HL-60 (cell line): ENCODE measurements around the gene SNORC.

ENCODE experiments used
- DNase-seq, 2 experiments: peaks; one replicate each; pipeline ENCODE4 v3.0.0-alpha.2; 2010 to 2020; ENCODE audit warnings: low read depth in 1 of 2, low spot score in 1 of 2
- H3K27ac ChIP-seq: fragments of 250-450 bp; sonication (Bioruptor Pico); replicated peaks from 2 replicates; pipeline ENCODE4 v1.5.1; 2020; ENCODE audit warnings: mild to moderate bottlenecking, moderate library complexity
- H3K27me3 ChIP-seq: fragments of 250-450 bp; sonication (Bioruptor Pico); 2 replicates; pipeline ENCODE4 v1.5.1; 2021; ENCODE audit warnings: mild to moderate bottlenecking, moderate library complexity; ENCODE audit not compliant: insufficient read depth, poor library complexity, severe bottlenecking
- H3K4me3 ChIP-seq: replicated peaks from 2 replicates; pipeline ENCODE4 v1.5.1; 2011; ENCODE audit warnings: mild to moderate bottlenecking, control low read depth, low read length; ENCODE audit not compliant: insufficient read depth
- CTCF ChIP-seq: IDR thresholded peaks from one replicate; pipeline ENCODE4 v1.5.1; 2011; ENCODE audit warnings: low read length, control low read depth, inconsistent platforms; ENCODE audit not compliant: insufficient read depth
- GABPA ChIP-seq: IDR thresholded peaks from 2 replicates; pipeline ENCODE4 v1.6.1; 2012; ENCODE audit warnings: low read depth
- POLR2AphosphoS5 ChIP-seq: IDR thresholded peaks from 2 replicates; pipeline ENCODE4 v1.6.1; 2012; ENCODE audit warnings: low read depth
- REST ChIP-seq: IDR thresholded peaks from 2 replicates; pipeline ENCODE4 v1.6.1; 2012; ENCODE audit warnings: low read depth; ENCODE audit not compliant: insufficient replicate concordance
- SPI1 ChIP-seq: IDR thresholded peaks from 2 replicates; pipeline ENCODE4 v1.6.1; 2012; ENCODE audit warnings: low read depth, mild to moderate bottlenecking, borderline replicate concordance

SNORC gene

GRCh38 chr2:232833830-232834229 lies 36.2 kb upstream of the SNORC start:
- DNase-seq = no peak
- Histone ChIP-seq H3K27ac (no peak overlapping the region), H3K27me3 (no peaks in the 10 kb centered on the region), H3K4me3 (no peak overlapping the region)
- no peak for TF ChIP-seq POLR2AphosphoS5
- no peak for TF ChIP-seq GABPA
- TF ChIP-seq REST = no peak
- no peak for TF ChIP-seq CTCF
- no peak for TF ChIP-seq SPI1

- DNase-seq = no peak
These were observed 34.3 kb upstream of the SNORC start for GRCh38 chr2:232835687-232836208.

DNA sequence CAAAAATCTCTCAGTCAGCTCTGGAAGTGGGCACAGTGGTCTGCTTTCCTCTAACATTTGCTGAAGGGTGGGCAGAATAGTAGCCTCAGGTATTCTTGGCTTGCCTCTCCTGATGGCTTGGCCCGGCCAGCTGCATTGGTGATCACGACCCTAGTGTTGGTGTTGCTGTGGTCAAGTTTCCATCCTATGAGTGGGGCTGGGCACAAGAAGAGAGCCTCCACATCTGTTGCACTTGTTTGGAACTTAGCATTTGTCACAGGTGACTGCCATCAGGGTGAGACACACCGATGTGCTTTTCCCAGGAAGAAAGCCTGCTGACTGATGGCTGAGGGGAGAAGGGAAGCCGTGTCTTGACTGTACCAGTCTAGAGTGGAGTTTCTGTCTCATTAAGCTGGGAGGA lies 33.1 kb upstream of the SNORC start:
- peak overlapping the region; percentile 74 for H3K27ac ChIP-seq
- TF ChIP-seq CTCF (no peak), SPI1 (no peak), GABPA (no peak), REST (no peak), POLR2AphosphoS5 (no peak)

More at GRCh38 chr2:232835687-232836208, 34.3 kb upstream of the SNORC start:
- no peak overlapping the region for H3K27ac ChIP-seq
- no peaks in the 10 kb centered on the region for H3K27me3 ChIP-seq
- no peak overlapping the region for H3K4me3 ChIP-seq
- TF ChIP-seq POLR2AphosphoS5 = no peak
- TF ChIP-seq CTCF = no peak
- TF ChIP-seq GABPA = no peak
- TF ChIP-seq REST = no peak
- TF ChIP-seq SPI1 = no peak

More for the DNA sequence above, 33.1 kb upstream of the SNORC start:
- Histone ChIP-seq H3K27me3 (no peaks in the 10 kb centered on the region), H3K4me3 (no peak overlapping the region)
- no peak for DNase-seq
